Activated CD4-positive, alpha-beta T cell treated with anti-CD3 and anti-CD28 coated beads, Interleukin-2, amount 50 U/mL, for 16 hours (primary cell): ENCODE measurements around the gene FGF5.
"Not testable (repeated sequence)": the region's sequence is repeated elsewhere in the genome, so short reads cannot be mapped to it uniquely, and the experiment has no call there.

Source experiments
- DNase-seq: peaks from one replicate; pipeline ENCODE4 v3.0.0-alpha.2; 2020

Gene FGF5

GRCh38 chr4:80266253-80266901, at the start of gene FGF5:
Gene FGF5 (plus strand): TSS chr4:80266664. CDS start chr4:80266825, 161 bp downstream.
- peak; percentile 16 for DNase-seq

GRCh38 chr4:80219301-80220025, 47.0 kb upstream of the FGF5 start:
- DNase-seq, result no peak

- no peak for DNase-seq
Observed at GRCh38 chr4:80220711-80221110, 45.8 kb upstream of the FGF5 start.

GRCh38 chr4:80221161-80221560, 45.3 kb upstream of the FGF5 start:
- no peak for DNase-seq

GRCh38 chr4:80225595-80225994, 40.9 kb upstream of the FGF5 start:
- DNase-seq, result no peak

- no peak for DNase-seq
Observed at GRCh38 chr4:80226094-80226493, 40.4 kb upstream of the FGF5 start.

- no peak for DNase-seq
Observed at GRCh38 chr4:80228460-80228859, 38.0 kb upstream of the FGF5 start.

GRCh38 chr4:80229128-80229527, 37.3 kb upstream of the FGF5 start:
- DNase-seq, result no peak

- DNase-seq, result no peak
Observed at GRCh38 chr4:80229590-80229989, 36.9 kb upstream of the FGF5 start.

GRCh38 chr4:80231180-80231579, 35.3 kb upstream of the FGF5 start:
- DNase-seq, result no peak

GRCh38 chr4:80232707-80233370, 33.6 kb upstream of the FGF5 start:
- no peak for DNase-seq

GRCh38 chr4:80233390-80233789, 33.1 kb upstream of the FGF5 start:
- no peak for DNase-seq

- DNase-seq, result no peak
Observed at GRCh38 chr4:80235451-80235850, 31.0 kb upstream of the FGF5 start.

- no peak for DNase-seq
Observed at GRCh38 chr4:80237992-80238391, 28.5 kb upstream of the FGF5 start.

- DNase-seq, result no peak
Observed at GRCh38 chr4:80239480-80240150, 26.8 kb upstream of the FGF5 start.

GRCh38 chr4:80240976-80241375, 25.5 kb upstream of the FGF5 start:
- DNase-seq, result no peak

GRCh38 chr4:80243274-80244018, 23.0 kb upstream of the FGF5 start:
- DNase-seq, result no peak

GRCh38 chr4:80247484-80247883, 19.0 kb upstream of the FGF5 start:
- DNase-seq, result not testable (repeated sequence)

GRCh38 chr4:80249144-80249543, 17.3 kb upstream of the FGF5 start:
- no peak for DNase-seq

GRCh38 chr4:80252427-80252826, 14.0 kb upstream of the FGF5 start:
- DNase-seq, result no peak

- DNase-seq, result no peak
Observed at GRCh38 chr4:80252953-80253352, 13.5 kb upstream of the FGF5 start.

GRCh38 chr4:80253510-80253909, 13.0 kb upstream of the FGF5 start:
- no peak for DNase-seq

- no peak for DNase-seq
Observed at GRCh38 chr4:80254114-80254513, 12.3 kb upstream of the FGF5 start.
